Measurements from ENCODE around the gene GLRA1. TPM values are rescaled to one million over a fixed set of nuclear protein-coding genes. Genes with fewer than 3 reads are reported as not detected.

The GLRA1 gene
- total and polyA plus RNA-seq, 4 donors: not detected

- Histone ChIP-seq H3K4me1 (ENCODE audit: control insufficient read depth in 4 of 4, insufficient read depth in 4 of 4, low read length in 3 of 4) (peaks cover 9 to 57% (median 33%) of the 10 kb centered on the region in 4 donors), H3K9ac (ENCODE audit: low read depth in 1 of 2, low read length in 2 of 2) (peak overlapping the region in 1 of 2 donors; percentile 83), H3K36me3 (ENCODE audit: control insufficient read depth in 4 of 4, insufficient read depth in 3 of 4, low read depth in 1 of 4, low read length in 3 of 4) (peaks cover 0 to 7% (median 0%) of the 10 kb centered on the region in 4 donors), H3K9me3 (ENCODE audit: control insufficient read depth in 4 of 4, low read length in 3 of 4) (no peaks in the 10 kb centered on the region), H3K4me3 (ENCODE audit: low read depth in 1 of 3, low read length in 3 of 3) (peak overlapping the region in 2 of 3 donors; percentile 94 to 97), H3K27ac (ENCODE audit: low read depth in 1 of 2, low read length in 2 of 2) (peak overlapping the region; percentile 2 to 96), H3K27me3 (ENCODE audit: control insufficient read depth in 4 of 4, insufficient read depth in 4 of 4, low read length in 3 of 4) (no peaks in the 10 kb centered on the region)
- WGBS: 2% methylated on average over 3 of the region's 3 CpGs
- DNase-seq (ENCODE audit: low spot score): no peak
- TF ChIP-seq HNF4G (IDR thresholded peaks at IDR 0.05): no peak
- peak; percentile 31 for TF ChIP-seq SP1 (IDR thresholded peaks at IDR 0.05)
- TF ChIP-seq HNF4A (conservative IDR thresholded peaks at IDR 0.05): peak; percentile 52 to 58
- TF ChIP-seq YY1 (IDR thresholded peaks at IDR 0.05): no peak
Observed at GRCh38 chr5:151773951-151774350, 150.7 kb downstream of the GLRA1 start.

GRCh38 chr5:151772846-151773561 lies 151.6 kb downstream of the GLRA1 start:
- DNase-seq (ENCODE audit: low spot score): no peak
- Histone ChIP-seq H3K27me3 (ENCODE audit: control insufficient read depth in 4 of 4, insufficient read depth in 4 of 4, low read length in 3 of 4) (no peaks in the 10 kb centered on the region), H3K4me3 (ENCODE audit: low read depth in 1 of 3, low read length in 3 of 3) (peak overlapping the region; percentile 90 to 97 (median 94)), H3K27ac (ENCODE audit: low read depth in 1 of 2, low read length in 2 of 2) (peak overlapping the region; percentile 79 to 96), H3K4me1 (ENCODE audit: control insufficient read depth in 4 of 4, insufficient read depth in 4 of 4, low read length in 3 of 4) (peaks cover 9 to 51% (median 31%) of the 10 kb centered on the region in 4 donors), H3K36me3 (ENCODE audit: control insufficient read depth in 4 of 4, insufficient read depth in 3 of 4, low read depth in 1 of 4, low read length in 3 of 4) (peaks cover 0 to 6% (median 0%) of the 10 kb centered on the region in 4 donors), H3K9me3 (ENCODE audit: control insufficient read depth in 4 of 4, low read length in 3 of 4) (no peaks in the 10 kb centered on the region), H3K9ac (ENCODE audit: low read depth in 1 of 2, low read length in 2 of 2) (peak overlapping the region; percentile 51 to 83)
- TF ChIP-seq EGR1 (IDR thresholded peaks at IDR 0.05; ENCODE audit: low read depth in 2 of 2) (no peak), CTCF (IDR thresholded peaks at IDR 0.05; ENCODE audit: low read depth, low read length, missing input control) (no peak), HNF4A (conservative IDR thresholded peaks at IDR 0.05) (peak in 1 of 2 donors; percentile 30), SP1 (IDR thresholded peaks at IDR 0.05) (no peak), NR2F2 (IDR thresholded peaks at IDR 0.05) (no peak), REST (IDR thresholded peaks at IDR 0.05) (no peak)
- WGBS: 2% methylated on average over 18 of the region's 18 CpGs

Small RNA genes lying within 50 kb of the gene (small RNA-seq; reads per million reads assigned to genes)
- gene RNA5SP198: not detected

Other genes with a start within 250 kb of the GLRA1 start
- gene SPARC, start 237.9 kb downstream of the GLRA1 start, total RNA-seq: 100 to 1,000 TPM in 1 of 2 donors, 10 to 100 TPM in 1; 96.6 to 116 TPM
- gene SPARC, start 237.9 kb downstream of the GLRA1 start, polyA plus RNA-seq: 100 to 1,000 TPM; 104 to 269 TPM
- 10 to 100 TPM; 25.9 to 49.0 TPM for gene ATOX1, start 166.2 kb downstream of the GLRA1 start, total RNA-seq
- 100 to 1,000 TPM; 142 to 307 TPM for gene ATOX1, start 166.2 kb downstream of the GLRA1 start, polyA plus RNA-seq
- gene G3BP1, start 152.9 kb downstream of the GLRA1 start, total RNA-seq: 100 to 1,000 TPM in 1 of 2 donors, 10 to 100 TPM in 1; 71.9 to 144 TPM
- gene G3BP1, start 152.9 kb downstream of the GLRA1 start, polyA plus RNA-seq: 10 to 100 TPM; 26.9 to 53.5 TPM

All from liver (tissue), 10 donors.